SU-DHL-6 (cell line): ENCODE data around the gene CST9L.

Source experiments
- EZH2phosphoT487 ChIP-seq: fragments of 200-600 bp; sonication (generic), shearing (Covaris generic); conservative IDR thresholded peaks from 2 replicates; pipeline ENCODE4 v1.6.1; 2018; ENCODE audit warnings: mild to moderate bottlenecking, antibody characterized with exemption, low read length, moderate library complexity, mixed read lengths
- TF ChIP-seq, protein P1 (sequence below): fragments of 200-600 bp; sonication (generic); IDR thresholded peaks from one replicate; pipeline ENCODE4 v1.5.1; 2017; ENCODE audit warnings: antibody characterized with exemption, mild to moderate bottlenecking, low read length, moderate library complexity; ENCODE audit not compliant: insufficient read depth, poor library complexity, severe bottlenecking

DNA sequence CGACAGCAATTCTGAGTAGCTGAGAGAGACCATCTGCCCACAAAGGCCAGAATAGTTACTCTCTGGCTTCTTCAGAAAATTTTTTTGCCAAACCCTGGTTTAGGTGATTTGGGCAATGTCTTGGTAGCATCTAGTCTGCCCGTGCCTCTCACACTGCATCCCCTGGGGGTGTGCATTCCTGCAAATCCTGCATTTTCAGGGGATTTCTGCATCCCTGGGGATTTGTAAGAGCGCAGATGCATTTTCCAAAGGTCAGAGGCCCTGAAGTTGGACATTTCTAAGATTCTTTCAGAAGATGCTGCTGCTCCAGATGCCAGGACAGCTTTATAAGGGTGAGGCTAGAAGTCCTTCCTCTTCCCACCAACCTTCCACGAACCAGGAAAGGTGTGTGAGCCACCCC lies 33.4 kb upstream of the CST9L start:
- TF ChIP-seq, protein P1, sequence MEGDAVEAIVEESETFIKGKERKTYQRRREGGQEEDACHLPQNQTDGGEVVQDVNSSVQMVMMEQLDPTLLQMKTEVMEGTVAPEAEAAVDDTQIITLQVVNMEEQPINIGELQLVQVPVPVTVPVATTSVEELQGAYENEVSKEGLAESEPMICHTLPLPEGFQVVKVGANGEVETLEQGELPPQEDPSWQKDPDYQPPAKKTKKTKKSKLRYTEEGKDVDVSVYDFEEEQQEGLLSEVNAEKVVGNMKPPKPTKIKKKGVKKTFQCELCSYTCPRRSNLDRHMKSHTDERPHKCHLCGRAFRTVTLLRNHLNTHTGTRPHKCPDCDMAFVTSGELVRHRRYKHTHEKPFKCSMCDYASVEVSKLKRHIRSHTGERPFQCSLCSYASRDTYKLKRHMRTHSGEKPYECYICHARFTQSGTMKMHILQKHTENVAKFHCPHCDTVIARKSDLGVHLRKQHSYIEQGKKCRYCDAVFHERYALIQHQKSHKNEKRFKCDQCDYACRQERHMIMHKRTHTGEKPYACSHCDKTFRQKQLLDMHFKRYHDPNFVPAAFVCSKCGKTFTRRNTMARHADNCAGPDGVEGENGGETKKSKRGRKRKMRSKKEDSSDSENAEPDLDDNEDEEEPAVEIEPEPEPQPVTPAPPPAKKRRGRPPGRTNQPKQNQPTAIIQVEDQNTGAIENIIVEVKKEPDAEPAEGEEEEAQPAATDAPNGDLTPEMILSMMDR: no peak
- TF ChIP-seq EZH2phosphoT487: no peak
